Measurements from ENCODE around the gene NT5C2. TPM values are rescaled to one million over a fixed set of nuclear protein-coding genes. Genes with fewer than 3 reads are reported as not detected.

Gene NT5C2
- total RNA-seq, 1 donor from 2014 or later: 113 TPM

GRCh38 chr10:103086261-103086660 lies 106.8 kb downstream of the NT5C2 start:
- Histone ChIP-seq H3K27me3 (ENCODE audit: insufficient read depth, low read length) (no peaks in the 10 kb centered on the region), H3K9me3 (ENCODE audit: insufficient read depth, low read depth, low read length) (no peaks in the 10 kb centered on the region), H3K4me1 (ENCODE audit: insufficient read depth, low read length) (no peaks in the 10 kb centered on the region), H3K27ac (ENCODE audit: low read depth, low read length) (no peak overlapping the region), H4K20me1 (ENCODE audit: insufficient read depth, low read length) (no peaks in the 10 kb centered on the region), H3K4me3 (ENCODE audit: insufficient read depth, low read depth, low read length) (no peak overlapping the region), H2AFZ (ENCODE audit: low read depth, low read length) (no peak overlapping the region), H3K36me3 (ENCODE audit: insufficient read depth, low read length) (peaks cover 40% of the 10 kb centered on the region), H3K4me2 (ENCODE audit: low read length) (no peak overlapping the region), H3K9ac (ENCODE audit: low read length) (no peak overlapping the region), H3K79me2 (ENCODE audit: insufficient read depth, low read length) (no peaks in the 10 kb centered on the region)
- Mint-ChIP-seq H3K4me1 (ENCODE audit: low read depth, unreplicated experiment) (no peaks in the 10 kb centered on the region), H3K36me3 (ENCODE audit: low read depth, unreplicated experiment) (peaks cover 34% of the 10 kb centered on the region), H3K9me3 (ENCODE audit: unreplicated experiment) (no peaks in the 10 kb centered on the region), H3K4me3 (ENCODE audit: unreplicated experiment) (no peak overlapping the region), H3K27ac (ENCODE audit: unreplicated experiment) (no peak overlapping the region), H3K27me3 (ENCODE audit: low read depth, unreplicated experiment) (no peaks in the 10 kb centered on the region)
- DNase-seq (ENCODE audit: low read depth) (no peak), FAIRE-seq (no peak)
- no peak for TF ChIP-seq CTCF (IDR thresholded peaks at IDR 0.05; ENCODE audit: insufficient read depth, low read depth, low read length)
- TF ChIP-seq EZH2 (IDR thresholded peaks at IDR 0.05; ENCODE audit: insufficient read depth, low read length): no peak

- no peak overlapping the region for H3K27ac Mint-ChIP-seq (ENCODE audit: unreplicated experiment)
- no peak overlapping the region for H3K4me3 Mint-ChIP-seq (ENCODE audit: unreplicated experiment)
- Histone ChIP-seq H3K36me3 (ENCODE audit: insufficient read depth, low read length) (peaks cover 20% of the 10 kb centered on the region), H3K27me3 (ENCODE audit: insufficient read depth, low read length) (no peaks in the 10 kb centered on the region), H3K4me3 (ENCODE audit: insufficient read depth, low read depth, low read length) (no peak overlapping the region), H3K27ac (ENCODE audit: low read depth, low read length) (no peak overlapping the region), H3K79me2 (ENCODE audit: insufficient read depth, low read length) (no peaks in the 10 kb centered on the region), H2AFZ (ENCODE audit: low read depth, low read length) (no peak overlapping the region), H3K9ac (ENCODE audit: low read length) (no peak overlapping the region), H3K9me3 (ENCODE audit: insufficient read depth, low read depth, low read length) (no peaks in the 10 kb centered on the region), H3K4me2 (ENCODE audit: low read length) (no peak overlapping the region), H3K4me1 (ENCODE audit: insufficient read depth, low read length) (no peaks in the 10 kb centered on the region), H4K20me1 (ENCODE audit: insufficient read depth, low read length) (no peaks in the 10 kb centered on the region)
- H3K9me3 Mint-ChIP-seq (ENCODE audit: unreplicated experiment): no peaks in the 10 kb centered on the region
- DNase-seq (ENCODE audit: low read depth) (no peak), FAIRE-seq (no peak)
- no peaks in the 10 kb centered on the region for H3K4me1 Mint-ChIP-seq (ENCODE audit: low read depth, unreplicated experiment)
- peaks cover 24% of the 10 kb centered on the region for H3K36me3 Mint-ChIP-seq (ENCODE audit: low read depth, unreplicated experiment)
- no peaks in the 10 kb centered on the region for H3K27me3 Mint-ChIP-seq (ENCODE audit: low read depth, unreplicated experiment)
- no peak for TF ChIP-seq CTCF (IDR thresholded peaks at IDR 0.05; ENCODE audit: insufficient read depth, low read depth, low read length)
These were observed 109.1 kb downstream of the NT5C2 start for GRCh38 chr10:103083977-103084320.

GRCh38 chr10:103083266-103083976 lies 109.7 kb downstream of the NT5C2 start:
- peaks cover 14% of the 10 kb centered on the region for H3K36me3 ChIP-seq (ENCODE audit: insufficient read depth, low read length)

More at GRCh38 chr10:103083266-103083976, 109.7 kb downstream of the NT5C2 start:
- no peak overlapping the region for H3K4me2 ChIP-seq (ENCODE audit: low read length)
- DNase-seq (ENCODE audit: low read depth): no peak
- no peak overlapping the region for H3K9ac ChIP-seq (ENCODE audit: low read length)
- no peak for FAIRE-seq
- no peak overlapping the region for H3K4me3 ChIP-seq (ENCODE audit: insufficient read depth, low read depth, low read length)
- TF ChIP-seq EZH2 (IDR thresholded peaks at IDR 0.05; ENCODE audit: insufficient read depth, low read length) (no peak), CTCF (IDR thresholded peaks at IDR 0.05; ENCODE audit: insufficient read depth, low read depth, low read length) (no peak)
- no peaks in the 10 kb centered on the region for H3K79me2 ChIP-seq (ENCODE audit: insufficient read depth, low read length)
- peaks cover 25% of the 10 kb centered on the region for H3K36me3 Mint-ChIP-seq (ENCODE audit: low read depth, unreplicated experiment)
- no peaks in the 10 kb centered on the region for H3K4me1 ChIP-seq (ENCODE audit: insufficient read depth, low read length)
- H3K27ac Mint-ChIP-seq (ENCODE audit: unreplicated experiment): peak overlapping the region; percentile 23
- no peak overlapping the region for H3K4me3 Mint-ChIP-seq (ENCODE audit: unreplicated experiment)
- no peaks in the 10 kb centered on the region for H3K4me1 Mint-ChIP-seq (ENCODE audit: low read depth, unreplicated experiment)
- H3K27me3 Mint-ChIP-seq (ENCODE audit: low read depth, unreplicated experiment): no peaks in the 10 kb centered on the region
- no peak overlapping the region for H2AFZ ChIP-seq (ENCODE audit: low read depth, low read length)
- H3K9me3 ChIP-seq (ENCODE audit: insufficient read depth, low read depth, low read length): no peaks in the 10 kb centered on the region
- no peaks in the 10 kb centered on the region for H3K27me3 ChIP-seq (ENCODE audit: insufficient read depth, low read length)
- no peaks in the 10 kb centered on the region for H3K9me3 Mint-ChIP-seq (ENCODE audit: unreplicated experiment)
- H4K20me1 ChIP-seq (ENCODE audit: insufficient read depth, low read length): no peaks in the 10 kb centered on the region
- H3K27ac ChIP-seq (ENCODE audit: low read depth, low read length): no peak overlapping the region
